Amygdala (tissue), 56 donors: Measurements from ENCODE around the gene NPB.

Experiments used
- DNase-seq, 56 donors: peaks; one replicate each; lab custom pipeline; 2025; lab: John Stamatoyannopoulos, UW

Gene NPB

GRCh38 chr17:81922566-81923301 lies 20.7 kb downstream of the NPB start:
- DNase-seq, result no peak

DNA sequence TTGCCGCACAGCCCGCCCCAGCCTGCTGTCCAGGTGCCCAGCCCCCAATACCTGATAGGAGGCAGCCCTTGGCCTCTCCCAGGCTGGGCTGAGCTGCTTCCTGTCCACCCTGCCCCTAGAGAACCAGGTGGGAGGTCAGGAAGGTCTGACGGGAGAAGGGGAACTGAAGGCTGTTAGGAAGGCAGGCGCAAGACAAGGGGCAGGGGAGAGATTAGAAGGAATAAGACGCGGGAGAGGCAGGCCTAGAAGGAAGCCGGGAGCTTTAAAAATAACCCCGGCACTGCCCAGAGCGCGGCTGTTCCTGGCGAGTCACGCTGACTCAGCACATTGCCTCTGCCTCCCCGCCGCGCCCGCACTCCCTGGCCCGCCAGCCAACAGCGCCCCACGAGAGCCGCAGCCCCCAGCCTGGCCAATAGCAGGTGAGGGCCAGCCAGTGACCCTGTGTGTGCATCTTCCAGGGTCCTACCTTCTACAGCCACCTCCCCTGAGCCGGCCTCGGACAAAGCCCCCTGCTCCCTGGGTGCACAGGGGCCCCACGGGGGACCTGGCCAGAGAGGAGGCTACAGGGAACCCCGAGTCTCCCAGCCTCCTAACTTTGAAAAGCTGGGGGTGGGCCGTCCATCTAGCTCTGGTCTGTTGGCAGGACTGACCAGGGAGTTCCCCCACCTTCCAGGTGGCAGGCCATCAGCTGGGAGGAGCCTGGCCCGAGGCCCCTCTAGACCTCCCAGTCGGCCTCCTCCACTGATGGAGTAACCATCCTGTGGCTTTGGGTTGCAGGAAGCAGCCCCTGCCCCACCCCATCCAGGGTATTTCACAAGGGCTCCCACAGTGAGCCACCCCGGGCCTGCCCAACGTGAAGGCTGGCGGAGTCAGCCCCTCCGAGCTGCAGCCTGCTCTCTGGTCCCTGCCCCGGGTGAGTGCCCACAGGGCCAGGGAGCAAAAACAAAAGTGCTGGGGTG lies 21.5 kb downstream of the NPB start:
- DNase-seq, result peak in 28 of 56 donors; percentile 11 to 66 (median 34)

DNA sequence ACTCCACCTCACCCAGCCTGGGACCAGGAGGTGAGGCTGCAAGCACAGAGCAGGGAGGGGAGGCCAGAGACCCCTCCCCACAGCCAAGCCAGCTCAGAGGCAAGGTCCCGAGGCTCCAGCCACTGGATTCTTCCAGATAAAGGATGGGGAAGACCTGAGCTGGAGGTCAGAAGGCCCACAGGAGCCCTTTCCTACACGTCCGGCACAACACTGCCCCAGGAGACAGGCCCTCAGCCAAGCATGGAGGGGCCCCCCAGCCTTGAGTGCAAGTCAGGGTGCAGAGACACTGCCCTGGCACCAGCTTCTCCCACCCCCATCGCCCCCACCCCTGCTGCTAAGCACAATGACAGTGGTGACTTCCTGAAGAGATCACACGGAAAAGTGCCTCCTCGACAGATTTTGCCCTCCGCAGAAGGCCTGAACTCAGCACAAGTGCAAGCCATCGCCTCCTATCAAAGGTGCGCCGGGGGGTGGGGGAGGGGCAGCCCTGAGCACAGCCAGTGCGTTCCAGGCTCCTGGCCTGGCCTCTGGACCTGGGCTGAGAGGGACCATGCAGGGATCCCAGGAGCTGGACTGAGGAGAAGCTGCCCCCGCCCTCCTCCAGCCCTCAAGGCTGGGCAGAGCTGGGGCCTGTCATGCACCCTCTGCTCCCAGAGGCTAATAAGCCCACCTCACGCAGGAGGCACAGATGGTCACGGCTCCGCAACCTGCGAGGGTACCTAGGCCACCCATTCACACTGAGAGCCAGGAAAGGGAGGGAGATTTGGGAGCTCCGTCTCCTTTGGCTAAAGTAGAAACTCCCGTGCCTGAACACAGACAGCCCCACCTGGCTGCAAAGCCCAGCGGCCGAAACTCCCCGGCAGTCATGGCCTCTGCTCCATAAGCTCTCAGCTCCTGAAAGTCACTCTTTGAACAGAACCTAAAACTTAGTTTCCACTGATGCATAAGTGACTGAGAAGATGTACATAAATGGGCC lies 22.8 kb downstream of the NPB start:
- DNase-seq, result no peak

GRCh38 chr17:81925860-81926450 lies 23.9 kb downstream of the NPB start:
- no peak for DNase-seq

DNA sequence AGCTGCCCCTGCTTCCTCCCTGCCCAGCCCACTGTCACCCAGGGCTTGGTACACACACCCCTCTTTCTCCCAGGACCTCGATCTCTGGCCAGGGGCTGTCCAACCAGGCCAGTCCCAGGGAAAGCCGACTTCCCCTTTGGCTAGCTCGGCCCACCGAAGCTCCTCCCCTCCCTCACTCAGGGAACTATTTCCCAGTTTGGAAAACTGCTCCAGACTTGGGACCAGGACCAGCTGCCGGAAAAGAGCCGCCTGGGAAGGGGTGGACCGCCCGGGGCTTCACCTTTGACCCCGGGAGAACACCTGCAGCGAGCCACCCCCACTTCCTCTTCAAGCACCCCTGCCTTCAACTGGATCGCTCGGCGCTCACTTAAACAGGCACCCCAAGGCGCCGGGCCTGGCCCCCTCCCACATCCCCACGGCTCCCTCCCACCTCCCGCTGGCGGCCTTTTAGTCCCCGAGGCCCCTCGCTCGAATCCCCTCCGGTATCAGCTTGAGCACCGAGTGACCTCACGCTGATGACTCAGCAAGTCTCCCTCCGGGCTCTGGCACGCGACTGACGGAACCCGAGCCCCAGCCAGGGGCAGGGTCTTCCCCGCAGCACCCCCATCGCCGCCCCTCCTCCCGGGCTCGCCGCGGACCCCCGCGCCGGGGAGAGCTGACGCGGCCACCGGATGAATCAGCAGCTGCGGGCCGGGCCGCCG lies 24.6 kb downstream of the NPB start:
- peak in 35 of 56 donors; percentile 15 to 82 (median 41) for DNase-seq

- no peak for DNase-seq
Observed at GRCh38 chr17:81927152-81927652, 25.2 kb downstream of the NPB start.

- DNase-seq, result peak in 55 of 56 donors; percentile 28 to 93 (median 82)
Observed at GRCh38 chr17:81927653-81928543, 25.9 kb downstream of the NPB start, which contains the start of gene MAFG. TSS of gene MAFG (minus strand) at chr17:81927735. CDS start at chr17:81923185, 4,550 bp downstream.

- DNase-seq, result no peak
Observed at GRCh38 chr17:81928544-81929252, 26.7 kb downstream of the NPB start.

GRCh38 chr17:81929253-81930141 lies 27.5 kb downstream of the NPB start:
- no peak for DNase-seq

DNA sequence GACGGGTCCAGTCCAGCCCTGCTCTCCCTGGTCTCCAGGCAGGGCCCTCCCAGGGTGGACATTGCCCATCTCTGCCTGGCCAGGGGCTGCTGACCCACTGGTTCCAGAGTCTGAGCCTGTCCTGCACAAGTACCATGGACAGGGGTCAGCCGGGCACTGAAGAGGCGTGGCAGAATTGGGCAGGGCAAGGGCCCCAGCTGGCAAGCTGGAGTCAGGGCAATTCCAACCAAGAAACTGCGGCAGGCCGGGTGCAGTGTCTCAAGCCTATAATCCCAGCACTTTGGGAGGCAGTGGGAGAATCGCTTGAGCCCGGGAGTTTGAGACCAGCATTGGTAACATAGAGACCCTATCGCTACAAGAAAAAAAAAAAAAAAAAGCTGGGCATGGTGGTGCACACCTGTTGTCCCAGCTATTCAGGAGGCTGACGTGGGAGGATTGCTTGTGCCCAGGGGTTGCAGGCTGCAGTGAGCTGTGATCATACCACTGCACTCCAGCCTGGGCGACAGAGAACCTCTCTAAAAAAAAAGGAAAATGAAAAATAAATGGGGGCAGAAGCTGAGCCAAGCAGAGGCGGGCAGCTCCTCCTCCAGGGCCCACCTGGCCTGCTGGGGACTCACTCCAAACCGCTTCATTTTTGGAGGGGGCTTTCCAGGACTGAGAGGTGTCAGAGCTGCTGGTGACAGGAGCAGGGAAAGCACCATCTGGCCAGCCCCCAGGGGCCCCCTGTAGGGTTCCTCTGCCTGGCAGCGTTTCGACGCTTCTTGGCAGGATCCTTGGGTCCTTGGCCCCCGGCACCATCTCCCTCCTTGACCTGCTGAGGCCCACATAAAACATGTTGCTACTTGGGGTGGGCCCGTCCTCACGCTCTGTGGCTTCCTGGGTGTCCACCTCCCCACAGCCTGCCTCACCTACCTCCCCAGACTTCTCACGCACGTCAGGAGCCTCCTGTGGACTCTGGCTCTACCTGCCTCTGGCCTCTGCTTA lies 28.4 kb downstream of the NPB start:
- no peak for DNase-seq

- DNase-seq, result no peak
Observed at GRCh38 chr17:81931189-81931556, 29.1 kb downstream of the NPB start.

DNA sequence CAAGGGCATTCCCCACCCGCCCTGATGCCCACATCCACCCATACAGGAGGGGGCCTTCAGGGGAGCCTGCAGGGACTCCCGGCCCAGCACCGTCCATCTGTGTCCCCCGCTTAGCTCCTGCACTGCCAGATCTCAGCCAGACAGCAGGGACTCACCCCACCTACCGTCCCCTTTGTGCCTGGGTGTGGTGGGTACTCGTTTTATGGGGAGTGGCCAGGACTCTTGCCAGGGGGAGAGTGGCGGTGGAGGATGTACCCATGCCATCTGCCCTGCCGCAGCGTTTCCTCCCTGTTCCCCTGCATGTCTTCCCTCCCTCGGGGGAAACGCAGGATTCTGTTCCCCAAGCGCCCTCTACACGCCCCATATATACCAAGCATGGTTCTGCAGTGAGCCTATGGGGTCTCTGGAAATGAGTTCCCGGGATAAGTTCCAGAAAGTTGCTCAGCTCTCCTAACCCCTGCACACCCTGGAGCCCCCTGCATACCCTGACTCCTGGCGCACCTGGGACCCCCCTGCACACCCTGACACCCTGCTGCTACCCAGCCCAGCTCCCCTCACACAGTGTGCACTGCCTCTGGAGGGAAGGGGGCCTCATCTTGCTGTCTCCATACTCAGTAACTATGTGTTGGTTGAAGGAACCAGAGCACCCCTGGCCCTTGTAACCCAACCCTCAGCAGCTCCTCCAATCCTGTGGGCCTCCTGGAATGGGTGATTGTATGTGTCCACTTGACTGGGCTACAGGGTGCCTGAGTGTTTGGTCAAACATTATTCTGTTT lies 29.7 kb downstream of the NPB start:
- no peak for DNase-seq

DNA sequence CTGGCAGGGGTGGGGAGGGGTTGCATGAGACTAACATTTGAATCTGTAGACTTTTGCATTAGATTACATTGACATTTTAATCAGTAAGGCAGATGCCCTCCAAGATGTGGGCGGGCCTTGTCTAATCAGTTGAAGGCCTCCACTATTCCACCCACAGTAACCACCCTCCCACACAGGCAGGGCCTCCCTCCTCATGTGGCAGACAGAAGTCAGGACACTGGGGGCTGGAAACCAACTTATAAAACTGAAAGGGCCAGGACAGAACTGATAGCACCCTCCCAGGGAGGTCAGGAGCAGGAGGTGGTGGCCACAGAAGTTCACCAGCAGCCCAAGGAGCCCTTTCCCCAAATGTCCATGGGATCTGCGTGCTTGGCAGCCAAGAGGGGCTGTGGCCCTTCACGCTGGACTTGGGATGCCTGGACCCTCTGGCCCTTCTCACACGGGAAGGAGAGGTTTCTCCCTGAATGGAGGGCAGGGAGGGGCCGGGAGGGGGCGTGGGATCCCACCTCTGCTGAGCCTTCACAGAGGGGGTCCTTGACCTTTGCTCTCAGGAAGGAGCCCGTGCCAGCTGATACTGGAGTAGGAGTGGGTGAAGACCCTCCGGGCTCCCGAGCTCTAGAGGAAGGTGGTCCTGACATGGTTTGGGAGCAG lies 30.4 kb downstream of the NPB start:
- no peak for DNase-seq

DNA sequence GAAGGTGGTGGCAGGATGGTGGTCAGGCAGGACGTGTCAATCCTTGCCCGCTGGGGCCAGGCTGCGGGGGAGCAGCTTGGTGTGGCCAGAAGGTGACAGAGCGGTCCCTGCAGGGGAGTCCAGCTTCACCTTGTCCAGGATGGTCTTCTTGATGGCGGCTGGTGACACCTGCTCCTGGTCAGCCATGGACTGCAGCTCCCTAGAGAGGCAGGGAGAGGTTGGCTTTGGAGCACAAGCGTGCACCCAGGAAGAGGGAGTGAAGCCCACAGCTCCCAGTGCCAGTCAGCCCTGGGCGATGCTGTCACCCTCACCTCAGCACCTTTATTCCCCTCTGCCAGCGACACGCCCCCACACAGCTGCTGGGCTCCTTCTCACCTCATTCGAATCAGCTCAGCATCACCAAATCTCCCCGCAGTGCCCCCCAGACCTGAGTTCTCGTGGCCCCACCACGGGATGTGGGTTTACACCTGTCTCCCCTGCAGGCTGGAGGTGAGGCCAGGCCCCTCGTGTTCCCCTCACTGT lies 31.2 kb downstream of the NPB start:
- DNase-seq, result no peak
